Measurements from ENCODE around the gene LIMS2.

LIMS2 gene

DNA sequence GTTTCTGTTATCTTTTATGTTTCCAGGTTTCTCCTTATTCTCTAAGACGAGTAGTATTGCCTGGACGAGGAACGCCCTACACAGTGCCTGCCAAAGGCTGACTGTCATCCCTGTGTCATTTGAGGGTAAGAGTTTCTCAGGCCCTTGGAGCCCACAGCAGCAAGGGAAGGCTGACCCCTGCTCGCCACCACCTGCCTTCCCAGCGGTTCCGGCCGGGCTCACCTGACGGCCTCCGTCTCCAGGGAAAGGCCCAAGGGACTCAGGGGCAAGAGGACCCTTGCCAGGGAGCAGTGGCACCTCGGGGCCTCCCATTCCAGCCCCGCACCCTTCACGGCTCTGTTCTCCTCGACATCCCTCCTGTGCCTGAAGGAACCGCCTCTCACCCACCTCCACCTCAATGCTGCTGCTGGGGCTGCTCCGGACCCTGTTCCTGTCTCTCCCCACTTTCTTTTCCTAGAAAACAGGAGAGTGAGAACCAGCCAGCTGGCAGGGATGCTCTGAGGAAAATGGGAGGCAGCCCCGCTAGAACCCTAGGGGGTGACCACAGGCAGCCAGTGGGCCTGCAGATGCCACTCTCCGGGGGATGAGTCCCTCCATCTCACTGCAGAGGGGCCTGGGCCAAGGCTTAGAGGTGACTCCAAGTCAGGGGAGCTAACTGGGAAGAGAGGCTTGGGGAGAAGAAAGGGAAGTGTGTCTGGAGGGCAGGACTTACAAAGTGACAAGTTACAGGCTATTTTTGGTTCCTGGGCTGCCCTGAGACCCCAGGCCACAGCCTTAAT lies 1.9 kb downstream of the LIMS2 start:
- DNase-seq = no peak

DNA sequence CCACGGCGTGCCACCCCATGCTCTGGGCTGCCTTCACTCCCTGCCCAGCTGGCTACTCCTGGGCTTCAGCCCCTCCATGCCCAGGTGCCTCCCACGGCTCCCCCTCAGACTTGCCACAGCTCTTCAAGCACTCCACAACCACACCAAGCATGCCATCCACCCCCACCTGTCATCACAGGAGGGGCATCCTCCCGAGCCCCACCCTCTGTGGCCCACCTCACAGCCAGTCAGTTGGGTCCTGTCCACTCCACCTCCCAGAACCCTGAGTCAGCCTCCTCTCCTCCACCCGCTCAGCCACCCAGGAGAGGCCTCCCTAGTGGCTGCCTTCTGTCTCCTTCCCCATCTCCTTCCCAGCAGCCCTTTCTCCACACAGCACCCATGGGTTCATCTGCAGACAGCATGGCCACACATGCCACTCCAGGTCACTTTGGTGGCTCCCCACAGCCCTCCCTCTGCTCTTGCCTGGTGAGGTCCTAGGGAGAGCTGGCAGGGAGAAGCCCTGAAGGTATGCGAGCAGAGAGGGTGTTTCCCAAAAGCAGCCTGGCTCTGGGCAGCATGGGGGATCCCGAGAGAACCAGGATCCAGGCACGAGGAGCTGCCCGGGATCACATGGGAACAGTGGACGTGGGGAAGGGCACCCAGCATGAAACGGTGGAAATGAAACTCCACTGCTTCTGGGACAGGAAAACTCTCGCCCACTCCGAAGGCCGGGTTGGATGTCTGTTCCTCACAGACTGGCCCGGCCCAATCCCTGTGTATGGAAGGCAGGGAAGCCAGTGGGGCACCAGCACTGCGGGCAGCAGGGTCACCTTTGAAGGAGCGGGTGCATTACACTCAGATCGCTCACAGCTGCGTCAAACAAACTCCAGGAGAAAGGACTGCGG lies 2.7 kb downstream of the LIMS2 start:
- no peak for DNase-seq

DNA sequence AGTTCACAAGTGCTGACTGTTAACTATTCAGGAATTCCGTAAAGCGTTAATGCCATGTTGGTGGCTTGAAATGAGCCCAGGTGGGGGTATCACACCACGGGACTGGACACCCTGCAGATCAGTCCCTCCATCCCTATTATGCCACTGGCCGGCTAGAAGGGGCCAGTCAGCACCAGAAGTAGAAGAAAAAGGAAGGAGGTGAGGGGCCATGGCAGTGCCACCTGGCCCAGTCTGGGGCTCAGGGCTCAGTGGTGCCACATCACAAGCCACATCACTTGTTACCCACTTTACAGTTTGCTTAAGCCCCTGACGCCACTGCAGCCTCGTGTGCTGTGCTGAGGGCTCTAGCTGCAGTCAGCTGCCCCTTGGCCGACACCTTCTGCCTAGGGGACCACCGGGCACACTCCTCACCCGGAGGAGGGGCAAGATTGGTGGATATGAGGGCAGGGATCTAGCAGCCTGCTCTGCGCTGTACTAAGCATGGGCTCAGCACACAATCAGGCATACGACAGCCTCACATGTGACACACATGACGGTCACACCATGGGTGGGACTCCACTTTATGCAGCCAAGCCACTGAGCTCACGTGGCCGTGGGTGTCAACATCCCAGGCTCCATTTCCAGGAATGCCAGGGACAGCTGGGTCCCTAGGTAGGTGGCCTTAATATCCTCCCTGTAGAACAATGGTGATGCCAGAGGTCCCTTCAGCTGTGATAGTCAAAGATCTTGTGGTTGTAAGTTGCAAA lies 3.6 kb downstream of the LIMS2 start:
- no peak for DNase-seq

DNA sequence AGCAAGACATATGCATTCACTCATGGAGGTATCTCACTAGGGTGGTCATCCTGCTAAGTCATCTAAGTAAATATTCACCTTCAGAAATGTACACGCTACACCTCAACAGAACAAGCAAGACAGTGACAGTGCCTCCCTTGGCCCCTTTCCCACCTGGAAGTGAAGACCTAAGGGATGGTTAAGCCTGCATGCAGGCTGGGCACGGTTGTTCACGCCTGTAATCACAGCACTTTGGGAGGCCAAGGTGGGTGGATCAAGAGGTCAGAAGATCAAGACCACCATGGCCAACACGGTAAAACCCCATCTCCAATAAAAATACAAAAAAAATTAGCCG lies 4.4 kb downstream of the LIMS2 start:
- no peak for DNase-seq

DNA sequence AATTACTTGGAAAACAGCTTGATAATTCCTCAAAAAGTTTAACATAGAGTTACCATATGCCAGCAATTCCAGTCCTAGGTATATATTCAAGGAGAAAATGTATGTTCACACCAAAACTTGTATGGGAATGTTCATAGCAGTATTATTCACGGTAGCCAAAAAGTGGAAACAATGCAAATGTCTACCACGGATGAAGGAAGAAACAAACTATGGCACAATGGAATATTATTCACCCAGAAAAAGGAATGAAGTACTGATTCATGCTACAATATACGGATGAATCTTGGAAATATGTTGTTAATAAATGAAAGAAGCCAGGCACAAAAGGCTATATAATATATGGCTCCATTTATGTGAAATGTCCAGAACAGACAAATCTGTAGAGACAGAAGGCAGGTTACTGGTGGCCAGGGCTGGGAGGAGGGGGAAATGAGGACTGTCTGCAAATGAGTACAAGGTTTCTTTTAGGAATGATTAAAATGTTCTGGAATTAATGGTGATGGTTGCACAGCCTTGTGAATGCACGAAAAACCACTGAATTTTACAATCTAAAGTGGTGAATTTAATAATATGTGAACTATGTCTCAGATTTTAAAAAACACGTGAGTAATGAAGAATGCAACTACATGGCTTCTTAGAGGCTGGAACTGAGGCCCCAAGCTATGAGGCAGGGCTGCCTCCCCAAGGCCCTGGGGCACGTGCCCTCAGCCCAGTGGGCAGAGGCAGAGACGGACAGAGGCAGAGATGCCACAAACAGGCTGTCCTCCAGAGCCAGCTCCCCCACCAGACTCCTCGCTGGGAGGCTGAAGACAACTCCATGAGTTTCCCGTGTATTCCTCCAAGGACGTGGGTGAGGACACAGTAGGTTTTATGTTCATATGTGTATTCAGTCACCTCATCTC lies 5.0 kb downstream of the LIMS2 start:
- no peak for DNase-seq

DNA sequence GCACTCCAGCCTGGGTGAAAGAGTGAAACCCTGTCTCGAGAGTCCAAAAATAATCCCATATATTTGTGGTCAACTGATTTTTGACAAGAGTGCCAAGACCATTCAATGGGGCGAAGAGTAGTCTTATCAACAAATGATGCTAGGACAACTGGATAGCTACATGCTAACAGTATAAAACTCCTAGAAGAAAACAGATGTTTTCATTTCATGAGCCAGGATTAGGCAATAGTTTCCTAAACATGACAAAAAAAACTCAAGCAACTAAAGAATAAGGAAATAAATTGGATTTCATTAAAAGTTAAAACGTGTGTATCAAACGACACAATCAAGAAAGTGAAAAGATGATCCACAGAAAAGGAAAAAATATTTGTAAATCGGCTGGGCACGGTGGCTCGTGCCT lies 6.3 kb downstream of the LIMS2 start:
- DNase-seq = no peak

DNA sequence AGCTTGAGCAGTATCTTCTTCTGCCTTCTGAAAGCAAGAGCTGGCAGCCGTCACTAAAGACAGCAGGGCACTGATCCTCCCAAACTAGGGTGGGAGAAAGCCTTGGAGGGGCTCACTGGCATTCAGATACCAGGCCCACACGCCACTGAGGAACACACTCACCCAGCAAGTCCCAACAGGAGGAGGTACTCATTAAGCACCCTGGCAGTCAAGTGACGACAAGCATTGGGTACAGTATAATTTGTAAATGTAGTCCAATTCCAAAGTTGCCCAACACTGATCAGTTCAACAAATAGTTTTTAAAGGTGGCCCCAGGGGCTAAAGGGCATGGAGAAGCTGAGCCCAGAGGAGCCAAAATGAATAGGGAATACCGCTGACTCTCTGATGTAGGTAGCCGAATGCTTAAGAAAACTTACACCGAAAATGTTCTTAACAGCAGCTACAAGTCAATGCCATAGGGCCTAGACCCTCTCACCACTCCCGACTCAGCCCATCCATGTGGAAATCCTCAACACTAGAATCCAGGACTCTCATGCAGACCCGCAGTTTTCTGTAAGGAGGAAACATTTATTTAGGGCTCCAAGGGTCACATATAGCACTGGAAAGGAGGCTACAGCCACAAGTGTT lies 9.9 kb downstream of the LIMS2 start:
- DNase-seq = no peak

DNA sequence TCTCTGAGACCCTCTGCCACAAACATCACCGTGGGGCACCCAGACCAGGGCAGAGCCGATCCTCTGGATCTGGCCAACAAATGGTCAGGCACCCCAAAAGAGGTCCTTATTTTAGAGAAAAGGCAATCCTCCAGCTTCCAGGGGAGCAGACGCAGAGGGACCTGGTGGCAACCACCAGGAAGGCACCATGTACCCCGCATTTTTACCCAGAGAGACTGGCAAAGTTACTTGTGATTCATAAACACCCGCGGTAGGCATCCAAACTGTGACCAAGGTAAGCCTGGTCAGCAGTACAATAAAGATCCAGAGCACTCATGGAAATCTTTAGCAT lies 10.5 kb downstream of the LIMS2 start:
- no peak for DNase-seq

DNA sequence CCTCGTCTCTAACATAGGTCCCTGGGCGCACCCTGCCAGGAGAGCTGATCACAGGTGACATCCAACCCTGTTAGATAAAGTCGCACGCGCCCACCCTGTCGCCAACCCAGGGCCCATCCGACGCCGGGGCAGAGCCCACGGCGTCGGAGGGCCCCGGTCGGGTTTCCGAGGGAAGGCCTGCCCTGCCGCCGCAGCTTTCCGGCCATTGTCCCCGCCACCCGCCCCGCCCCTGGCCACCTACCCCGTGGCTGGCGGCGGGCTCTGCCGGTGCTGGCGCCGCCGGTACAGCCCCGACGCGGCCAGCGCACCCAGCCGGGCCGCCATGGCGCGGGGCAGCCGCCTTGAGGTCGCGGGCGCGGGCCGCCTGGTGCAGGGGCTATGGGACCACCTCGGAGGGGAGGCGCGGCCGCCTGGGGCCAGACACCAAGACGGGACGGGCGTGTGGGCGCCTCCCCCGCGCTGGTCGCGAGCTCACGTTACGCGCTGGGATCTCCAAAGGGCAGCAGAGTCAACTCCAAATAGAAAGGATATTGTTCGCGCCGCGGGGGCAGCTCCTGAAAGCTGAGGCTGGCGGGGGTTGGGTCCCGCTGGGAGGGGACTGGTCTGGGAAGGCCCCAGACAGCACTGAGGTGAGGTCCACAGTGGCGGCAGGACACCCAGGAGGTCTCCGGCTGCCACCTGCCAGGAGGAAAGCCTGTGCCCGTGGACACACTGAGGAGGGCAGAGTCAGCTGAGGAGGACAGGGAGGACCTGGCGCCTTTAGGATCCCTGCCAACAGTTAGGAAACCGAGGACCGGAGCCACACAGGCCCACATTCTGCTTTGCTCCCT lies 11.1 kb downstream of the LIMS2 start:
- no peak for DNase-seq

DNA sequence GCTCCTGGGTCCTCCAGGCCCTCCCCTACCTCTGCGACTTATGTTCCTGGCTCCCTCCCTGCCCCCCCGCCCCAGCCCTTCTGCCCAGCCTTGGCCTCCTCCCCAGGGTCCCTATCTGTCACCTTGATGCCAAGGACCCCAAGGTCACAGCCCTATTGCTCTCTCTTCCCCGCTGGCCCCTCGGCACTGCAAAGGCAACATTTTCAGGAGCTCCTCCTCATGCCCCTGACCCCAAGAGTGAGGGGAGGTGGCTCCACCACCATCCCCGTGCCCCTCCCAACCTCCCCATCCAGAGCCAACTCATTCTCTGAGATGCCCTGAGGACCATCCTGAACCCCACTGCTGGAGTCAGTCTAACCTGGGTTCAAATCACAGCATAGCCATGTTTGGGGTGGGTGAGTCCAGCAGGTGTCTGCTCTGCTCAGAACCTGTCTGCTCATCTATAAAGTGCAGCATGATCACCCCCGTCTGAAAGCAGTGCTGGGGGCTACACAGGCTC lies 11.7 kb downstream of the LIMS2 start:
- no peak for DNase-seq

DNA sequence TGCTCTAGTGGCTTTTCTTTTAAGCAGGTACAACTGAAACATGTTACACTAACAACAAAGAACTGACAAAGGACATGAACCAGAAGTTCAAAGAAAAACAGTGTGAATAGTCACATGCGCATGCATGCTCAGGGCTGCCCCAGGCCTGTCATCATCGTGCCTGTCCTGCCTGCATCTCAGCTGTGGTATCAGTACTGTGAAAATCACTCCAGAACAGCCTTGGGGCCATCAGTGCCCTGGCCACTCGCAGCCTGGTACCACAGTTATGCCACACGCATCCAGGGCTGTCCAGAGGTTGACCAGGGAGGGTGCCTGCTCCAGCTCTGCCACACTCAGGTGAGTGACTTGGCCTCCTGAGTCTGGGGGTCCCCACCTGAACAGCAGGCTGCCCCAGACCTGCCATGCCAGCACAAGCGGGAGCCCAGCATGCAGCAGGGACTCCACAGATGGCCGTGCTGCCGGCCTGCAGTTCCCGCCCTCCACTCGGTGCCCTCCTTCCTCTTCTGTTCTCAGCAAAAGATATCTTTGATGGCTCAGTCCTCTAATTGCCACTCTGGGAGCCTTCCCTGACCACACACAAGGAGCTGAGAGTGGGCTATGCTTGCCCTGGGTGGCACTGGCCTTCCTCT lies 12.3 kb downstream of the LIMS2 start:
- no peak for DNase-seq

DNA sequence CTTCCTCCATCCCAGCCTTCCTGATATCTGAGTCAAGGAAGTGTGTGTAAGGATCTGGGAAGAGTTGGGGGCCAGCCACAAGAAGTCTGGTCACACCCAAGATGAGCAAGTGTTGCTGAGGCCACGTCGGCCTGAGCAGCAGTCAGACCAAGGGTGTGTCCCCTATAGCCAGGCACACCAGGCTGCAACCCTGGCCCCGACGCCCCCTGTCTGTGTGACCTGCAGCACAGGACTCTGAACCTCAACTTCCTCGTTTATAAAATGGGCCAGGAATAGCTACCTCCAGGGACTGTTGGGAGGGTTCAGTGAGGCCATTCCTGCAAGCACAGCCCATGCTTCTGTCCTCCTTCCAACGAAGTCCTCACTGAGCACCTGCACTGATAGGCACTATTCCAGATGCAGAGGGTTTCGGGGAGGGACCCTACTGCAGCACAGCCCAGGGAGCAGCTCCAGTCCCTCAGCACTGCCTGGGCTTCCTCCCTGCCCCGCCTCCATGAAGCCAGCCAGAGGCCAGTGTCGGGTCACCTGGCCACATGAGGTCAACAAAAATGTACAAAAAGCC lies 13.3 kb downstream of the LIMS2 start:
- no peak for DNase-seq

DNA sequence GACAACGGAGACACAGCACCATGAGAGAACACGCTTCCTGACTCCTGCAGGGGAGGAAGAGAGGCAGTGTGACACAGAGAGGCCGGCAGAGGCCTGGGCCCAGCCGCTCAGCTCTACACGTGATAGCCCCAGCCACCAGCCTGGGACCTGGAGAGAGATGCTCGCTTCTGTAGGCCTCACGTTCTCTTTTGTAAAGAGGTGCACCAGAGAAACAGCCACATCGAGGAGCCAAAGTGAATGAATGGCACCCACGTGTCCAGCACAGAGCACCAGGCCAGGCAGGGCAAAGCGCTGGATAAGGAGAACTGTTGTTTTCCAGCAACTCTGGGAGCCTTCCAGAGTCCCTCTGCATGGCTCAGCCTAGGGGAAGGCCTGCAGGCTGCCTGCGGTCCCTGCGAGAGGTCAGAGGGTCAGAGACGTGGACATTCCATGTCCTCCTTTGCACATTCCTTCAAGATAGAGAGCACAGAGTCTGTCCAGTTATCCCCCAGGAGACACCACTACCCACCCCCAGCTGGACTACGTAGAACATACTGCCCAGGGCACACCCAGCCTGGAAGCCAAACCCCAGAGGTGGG lies 14.2 kb downstream of the LIMS2 start:
- DNase-seq = no peak

DNA sequence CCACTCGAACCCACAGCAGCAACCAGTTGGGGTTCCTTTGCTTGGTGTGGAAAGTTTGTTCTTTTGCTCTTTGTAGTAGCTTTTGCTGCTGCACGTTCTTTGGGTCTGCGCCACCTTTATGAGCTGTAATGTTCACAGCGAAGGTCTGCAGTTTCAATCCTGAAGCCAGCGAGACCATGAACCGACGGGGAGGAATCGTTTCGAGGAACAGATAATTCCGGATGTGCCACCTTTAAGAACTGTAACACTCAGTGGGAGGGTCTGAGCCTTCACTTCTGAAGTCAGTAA lies 15.1 kb downstream of the LIMS2 start:
- no peak for DNase-seq

DNA sequence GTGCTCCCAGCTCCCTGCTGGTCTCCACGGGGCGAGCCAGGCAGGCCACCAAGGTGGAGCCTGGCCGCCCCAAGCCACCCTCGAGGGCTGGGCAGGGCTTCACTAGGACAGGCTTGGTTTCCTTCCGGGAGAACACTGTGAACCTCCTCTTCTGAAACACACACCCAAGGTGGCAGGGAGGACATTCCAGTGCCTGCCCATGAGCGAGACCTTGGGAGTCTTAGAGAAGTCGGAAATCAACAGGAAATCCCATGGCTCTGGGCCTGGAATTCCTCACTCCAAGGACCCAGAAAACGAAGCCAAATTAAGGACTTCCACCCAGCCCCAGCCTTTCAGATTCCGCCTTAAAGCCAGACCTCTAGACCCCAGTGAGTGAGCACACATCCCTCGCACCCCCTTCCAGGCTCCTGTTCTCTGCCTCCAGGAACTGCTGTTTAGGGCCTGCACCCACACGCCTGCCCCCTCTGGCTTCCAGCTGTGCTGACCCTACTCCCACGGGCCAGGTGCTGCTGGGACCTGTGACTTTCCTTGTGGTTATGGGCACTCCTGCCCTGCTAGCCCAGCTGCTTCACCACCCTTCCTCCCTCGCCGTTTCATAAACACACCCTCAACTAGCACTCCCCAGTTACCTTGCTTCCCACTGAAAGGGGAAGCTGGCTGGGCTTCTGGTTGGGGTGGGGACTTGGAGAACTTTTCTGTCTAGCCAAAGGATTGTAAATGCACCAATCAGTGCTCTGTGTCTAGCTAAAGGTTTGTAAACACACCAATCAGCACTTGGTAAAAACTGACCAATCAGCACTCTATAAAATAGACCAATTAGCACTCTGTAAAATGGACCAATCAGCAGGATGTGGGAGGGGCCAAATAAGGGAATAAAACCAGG lies 15.7 kb downstream of the LIMS2 start:
- DNase-seq = no peak

DNA sequence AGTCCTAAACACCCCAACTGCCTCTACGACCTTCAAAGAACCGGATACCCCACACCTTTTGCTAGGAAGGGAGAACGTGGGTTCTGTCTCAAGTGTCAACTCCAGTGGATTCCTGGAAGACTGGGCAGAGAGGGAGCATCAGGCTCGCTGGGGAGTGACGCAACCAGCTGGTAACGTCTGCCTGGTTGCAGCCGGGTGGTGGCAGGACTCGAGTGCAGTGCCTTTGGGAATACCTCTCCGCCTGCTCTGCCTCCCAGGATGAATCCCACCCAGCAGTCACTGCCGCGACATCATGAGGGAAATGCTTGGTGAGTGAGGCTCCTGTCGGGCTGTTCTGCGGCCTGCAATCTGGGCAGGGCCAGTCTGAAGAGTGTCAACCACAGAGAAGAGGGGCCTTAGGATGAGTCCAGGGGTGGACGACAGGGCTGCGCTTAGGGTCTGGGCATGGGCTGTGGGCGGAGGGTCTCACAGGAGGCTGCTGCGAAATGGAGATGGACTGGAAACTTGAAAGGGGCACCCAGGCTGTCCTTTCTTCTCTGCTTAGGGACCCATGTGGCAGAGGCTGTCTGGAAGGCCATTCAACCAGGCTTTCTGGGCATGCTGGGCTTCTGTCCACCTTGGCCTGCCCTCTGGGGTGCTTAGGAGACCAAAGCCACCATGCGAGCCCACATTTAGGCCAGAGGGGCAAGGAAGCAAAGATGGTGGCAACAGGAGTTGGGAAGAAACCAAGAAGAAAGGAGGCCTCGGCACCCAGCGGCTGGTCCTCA lies 16.5 kb downstream of the LIMS2 start:
- DNase-seq = no peak

DNA sequence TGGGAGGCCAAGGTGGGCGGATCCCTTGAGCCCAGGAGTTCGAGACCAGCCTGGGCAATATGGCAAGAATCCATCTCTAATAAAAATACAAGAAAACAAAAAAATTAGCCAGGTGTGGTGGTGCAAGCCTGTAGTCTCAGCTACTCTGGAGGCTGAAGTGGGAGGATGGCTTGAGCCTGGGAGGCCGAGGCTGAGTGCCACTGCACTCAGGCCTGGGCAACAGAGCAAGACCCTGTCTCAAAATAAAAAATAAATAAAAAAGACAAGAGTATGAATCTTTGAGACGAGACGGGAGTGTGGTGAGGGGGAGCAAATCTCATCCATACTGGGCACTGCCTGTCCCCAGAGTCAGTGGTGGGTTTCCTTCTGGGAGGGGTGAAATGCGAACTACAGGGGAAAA lies 17.2 kb downstream of the LIMS2 start:
- no peak for DNase-seq

DNA sequence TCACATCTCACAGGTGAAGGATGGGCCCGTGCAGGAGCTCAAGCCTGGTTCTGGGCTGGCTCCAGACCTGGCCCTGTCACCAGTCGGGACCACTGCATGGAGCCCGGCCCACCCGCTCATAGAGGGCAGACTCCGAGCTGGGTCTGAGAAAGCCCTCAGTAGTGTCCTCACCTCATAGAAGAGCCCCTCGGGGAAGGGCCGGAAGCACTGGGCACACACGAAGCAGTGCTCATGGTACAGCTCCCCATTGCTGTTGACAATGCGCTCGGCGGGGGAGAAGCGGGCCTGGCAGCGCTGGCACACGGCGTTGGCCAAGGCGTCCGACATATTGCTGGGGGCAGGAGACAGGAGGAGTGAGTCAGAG lies 18.1 kb downstream of the LIMS2 start:
- no peak for DNase-seq
